ENCODE data around the gene ACOX1. TPM values are rescaled to one million over a fixed set of nuclear protein-coding genes. Genes with fewer than 3 reads are reported as not detected.

Gene ACOX1
- total and polyA plus RNA-seq, 2 donors from 2014 or later: 24.7 to 60.6 TPM

DNA sequence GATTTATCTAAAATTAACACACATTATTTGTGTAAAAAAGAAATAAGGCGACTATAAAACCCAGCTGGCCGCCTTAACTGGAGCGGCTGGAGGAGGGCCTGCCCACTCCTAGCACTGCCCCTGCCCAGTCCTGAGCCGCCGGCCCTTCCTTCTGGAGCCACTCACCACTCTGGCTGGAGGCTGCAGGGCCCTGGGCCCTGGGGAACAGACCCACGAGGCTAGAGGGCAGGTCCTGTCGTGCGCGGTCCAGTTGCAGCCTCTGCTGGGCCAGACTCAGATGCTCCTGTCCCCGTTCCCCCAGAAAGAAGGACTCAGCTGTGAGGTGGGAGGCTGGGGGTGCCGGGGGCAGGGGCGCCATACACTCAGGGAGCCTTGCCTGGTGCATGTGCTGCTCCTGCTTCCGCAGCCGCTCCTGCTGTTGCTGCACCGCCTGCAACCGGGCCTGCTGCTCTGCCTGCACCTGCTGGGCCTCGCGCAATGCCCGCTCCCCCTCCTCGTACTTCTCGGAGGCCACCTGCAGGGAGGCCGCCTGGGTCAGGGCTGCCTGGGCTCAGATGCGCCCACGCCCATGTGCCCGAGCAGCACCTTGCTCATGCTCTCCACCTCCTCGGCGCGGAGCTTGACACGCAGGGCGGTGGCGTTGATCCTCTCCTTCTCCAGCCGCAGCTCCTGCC lies 65.3 kb downstream of the ACOX1 start:
- H3K9ac ChIP-seq (ENCODE audit: low read length in 3 of 3): no peak overlapping the region
- DNase-seq (no peak), FAIRE-seq (no peak)

DNA sequence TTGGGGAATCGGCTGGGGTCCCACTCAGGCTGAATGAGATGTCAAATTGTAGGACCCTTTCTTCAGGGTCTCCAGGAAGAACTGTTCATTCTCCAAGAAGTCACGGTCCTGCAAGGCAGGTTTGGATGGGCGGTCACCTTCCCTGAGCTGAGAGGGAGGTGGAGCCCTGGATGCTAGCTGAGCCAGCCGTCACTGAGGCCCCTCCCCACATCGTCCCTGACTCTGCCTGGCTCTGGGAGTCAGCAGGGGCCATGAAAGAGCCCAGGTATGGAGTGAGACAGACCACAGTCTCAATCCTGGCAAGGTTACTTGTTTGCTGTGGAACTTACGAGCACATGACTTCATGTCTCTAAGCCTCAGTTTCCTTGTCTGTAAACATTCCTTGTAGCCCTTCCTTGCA lies 68.3 kb downstream of the ACOX1 start:
- no peak overlapping the region for H3K4me3 ChIP-seq (ENCODE audit: low read length in 3 of 3)
- intact Hi-C loops (cut with DNase I): loop anchor here (10.0 kb wide), 1 partner anchor 94 kb away; the partner anchor contains the start of gene CDK3
- TF ChIP-seq, protein P1, sequence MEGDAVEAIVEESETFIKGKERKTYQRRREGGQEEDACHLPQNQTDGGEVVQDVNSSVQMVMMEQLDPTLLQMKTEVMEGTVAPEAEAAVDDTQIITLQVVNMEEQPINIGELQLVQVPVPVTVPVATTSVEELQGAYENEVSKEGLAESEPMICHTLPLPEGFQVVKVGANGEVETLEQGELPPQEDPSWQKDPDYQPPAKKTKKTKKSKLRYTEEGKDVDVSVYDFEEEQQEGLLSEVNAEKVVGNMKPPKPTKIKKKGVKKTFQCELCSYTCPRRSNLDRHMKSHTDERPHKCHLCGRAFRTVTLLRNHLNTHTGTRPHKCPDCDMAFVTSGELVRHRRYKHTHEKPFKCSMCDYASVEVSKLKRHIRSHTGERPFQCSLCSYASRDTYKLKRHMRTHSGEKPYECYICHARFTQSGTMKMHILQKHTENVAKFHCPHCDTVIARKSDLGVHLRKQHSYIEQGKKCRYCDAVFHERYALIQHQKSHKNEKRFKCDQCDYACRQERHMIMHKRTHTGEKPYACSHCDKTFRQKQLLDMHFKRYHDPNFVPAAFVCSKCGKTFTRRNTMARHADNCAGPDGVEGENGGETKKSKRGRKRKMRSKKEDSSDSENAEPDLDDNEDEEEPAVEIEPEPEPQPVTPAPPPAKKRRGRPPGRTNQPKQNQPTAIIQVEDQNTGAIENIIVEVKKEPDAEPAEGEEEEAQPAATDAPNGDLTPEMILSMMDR (IDR thresholded peaks at IDR 0.05; ENCODE audit: borderline replicate concordance, extremely low read depth, insufficient read depth): no peak
- H3K27me3 ChIP-seq (ENCODE audit: control insufficient read depth, insufficient read depth, low read length): no peaks in the 10 kb centered on the region
- H3K9me3 ChIP-seq (ENCODE audit: control insufficient read depth in 2 of 3, insufficient read depth in 1 of 3, low read length in 3 of 3): no peaks in the 10 kb centered on the region
- no peak overlapping the region for H3K9ac ChIP-seq (ENCODE audit: low read length in 3 of 3)
- no peak overlapping the region for H3K27ac ChIP-seq (ENCODE audit: low read depth in 2 of 2, low read length in 2 of 2)
- DNase-seq (peak in 2 of 5 donors; percentile 30 to 38), FAIRE-seq (no peak)
- peaks cover 0 to 3% (median 0%) of the 10 kb centered on the region in 3 donors for H3K36me3 ChIP-seq (ENCODE audit: control insufficient read depth in 2 of 3, insufficient read depth in 3 of 3, low read length in 3 of 3)
- no peaks in the 10 kb centered on the region for H3K4me1 ChIP-seq (ENCODE audit: control insufficient read depth in 2 of 3, insufficient read depth in 2 of 3, low read depth in 1 of 3, low read length in 3 of 3)

More for the DNA sequence above, 65.3 kb downstream of the ACOX1 start:
- intact Hi-C loops (cut with DNase I): loop anchor here (10.0 kb wide), 1 partner anchor 91 kb away; the partner anchor contains the start of gene CDK3
- no peak overlapping the region for H3K4me3 ChIP-seq (ENCODE audit: low read length in 3 of 3)
- H3K9me3 ChIP-seq (ENCODE audit: control insufficient read depth in 2 of 3, insufficient read depth in 1 of 3, low read length in 3 of 3): no peaks in the 10 kb centered on the region
- TF ChIP-seq, protein P1 (IDR thresholded peaks at IDR 0.05; ENCODE audit: borderline replicate concordance, extremely low read depth, insufficient read depth): no peak
- H3K4me1 ChIP-seq (ENCODE audit: control insufficient read depth in 2 of 3, insufficient read depth in 2 of 3, low read depth in 1 of 3, low read length in 3 of 3): no peaks in the 10 kb centered on the region
- no peaks in the 10 kb centered on the region for H3K27me3 ChIP-seq (ENCODE audit: control insufficient read depth, insufficient read depth, low read length)
- peaks cover 0 to 3% (median 0%) of the 10 kb centered on the region in 3 donors for H3K36me3 ChIP-seq (ENCODE audit: control insufficient read depth in 2 of 3, insufficient read depth in 3 of 3, low read length in 3 of 3)
- H3K27ac ChIP-seq (ENCODE audit: low read depth in 2 of 2, low read length in 2 of 2): no peak overlapping the region

DNA sequence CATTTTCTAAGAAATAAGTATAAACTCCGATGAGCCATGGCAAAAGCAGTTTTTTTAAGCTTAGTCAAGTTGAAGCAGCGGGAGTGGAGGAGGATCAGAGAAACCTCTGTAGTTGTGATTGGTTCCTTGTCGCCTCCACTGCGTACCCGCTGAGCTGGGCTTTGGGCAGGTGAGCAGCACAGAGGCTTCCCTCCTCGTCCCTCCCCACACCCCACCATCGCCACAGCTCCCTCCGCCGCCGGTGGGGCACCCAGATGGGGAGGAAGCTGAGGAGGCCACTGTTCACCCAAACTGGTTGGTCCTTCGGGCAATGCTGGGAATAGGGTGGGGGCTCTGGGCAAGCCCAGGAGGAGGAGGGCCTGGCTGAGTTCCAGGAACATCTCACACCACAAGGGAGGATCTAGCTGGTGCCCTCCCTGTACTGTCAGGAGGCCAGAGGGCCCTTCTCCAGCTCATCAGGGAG lies 69.1 kb downstream of the ACOX1 start:
- FAIRE-seq: no peak
- peak in 3 of 5 donors; percentile 12 to 76 (median 62) for DNase-seq
- Histone ChIP-seq H3K27me3 (ENCODE audit: control insufficient read depth, insufficient read depth, low read length) (no peaks in the 10 kb centered on the region), H3K4me3 (ENCODE audit: low read length in 3 of 3) (no peak overlapping the region), H3K4me1 (ENCODE audit: control insufficient read depth in 2 of 3, insufficient read depth in 2 of 3, low read depth in 1 of 3, low read length in 3 of 3) (no peaks in the 10 kb centered on the region), H3K36me3 (ENCODE audit: control insufficient read depth in 2 of 3, insufficient read depth in 3 of 3, low read length in 3 of 3) (peaks cover 0 to 3% (median 0%) of the 10 kb centered on the region in 3 donors), H3K27ac (ENCODE audit: low read depth in 2 of 2, low read length in 2 of 2) (no peak overlapping the region), H3K9me3 (ENCODE audit: control insufficient read depth in 2 of 3, insufficient read depth in 1 of 3, low read length in 3 of 3) (no peaks in the 10 kb centered on the region), H3K9ac (ENCODE audit: low read length in 3 of 3) (no peak overlapping the region)
- intact Hi-C loops (cut with DNase I): loop anchor here (10.0 kb wide), 1 partner anchor 95 kb away; the partner anchor contains the start of gene CDK3
- TF ChIP-seq, protein P1 (IDR thresholded peaks at IDR 0.05; ENCODE audit: borderline replicate concordance, extremely low read depth, insufficient read depth): no peak
